ENCODE measurements around the gene MACF1. TPM values are rescaled to one million over a fixed set of nuclear protein-coding genes. Genes with fewer than 3 reads are reported as not detected.

MACF1 gene
- total and polyA plus RNA-seq, 2 donors (not counting 1 experiment from before 2014, with no cell fraction given) = 64.1 to 159 TPM

GRCh38 chr1:39499668-39500067 is 295.2 kb downstream of the MACF1 start:
- Histone ChIP-seq H3K27ac (ENCODE audit: low read length in 2 of 2) (no peak overlapping the region), H2AFZ (ENCODE audit: insufficient read depth, low read depth, low read length, poor library complexity, severe bottlenecking) (no peak overlapping the region), H3K4me2 (replicated peaks; ENCODE audit: low read depth, low read length, poor library complexity, severe bottlenecking) (no peak overlapping the region), H3K27me3 (replicated peaks in 1 of 4; ENCODE audit: control extremely low read depth in 1 of 4, control insufficient read depth in 3 of 4, insufficient read depth in 4 of 4, low read length in 3 of 4) (peaks cover 0 to under 1% (median 0%) of the 10 kb centered on the region in 4 experiments), H3K9ac (ENCODE audit: low read length) (no peak overlapping the region), H3K4me3 (ENCODE audit: control extremely low read depth in 1 of 5, extremely low read depth in 1 of 5, insufficient read depth in 1 of 5, low read depth in 2 of 5, low read length in 4 of 5) (no peak overlapping the region), H3K4me1 (ENCODE audit: control insufficient read depth in 2 of 2, insufficient read depth in 2 of 2, low read length in 2 of 2) (no peaks in the 10 kb centered on the region), H3K9me3 (ENCODE audit: control extremely low read depth in 1 of 3, control insufficient read depth in 2 of 3, insufficient read depth in 1 of 3, low read length in 2 of 3) (no peaks in the 10 kb centered on the region), H3K36me3 (replicated peaks in 1 of 2; ENCODE audit: control extremely low read depth in 1 of 2, control insufficient read depth in 1 of 2, extremely low read depth in 1 of 2, insufficient read depth in 2 of 2, low read length in 1 of 2) (no peaks in the 10 kb centered on the region), H4K20me1 (ENCODE audit: control insufficient read depth, insufficient read depth, low read length, poor library complexity, severe bottlenecking) (no peaks in the 10 kb centered on the region), H3K79me2 (ENCODE audit: control insufficient read depth, insufficient read depth, low read length) (no peaks in the 10 kb centered on the region)
- WGBS (ENCODE audit: insufficient coverage) = 89% methylated on average over 4 of the region's 5 CpGs
- ATAC-seq (ENCODE audit: low read depth) (no peak), DNase-seq (no peak)
- Mint-ChIP-seq H3K4me1 (no peaks in the 10 kb centered on the region), H3K4me3 (no peak overlapping the region), H3K27ac (no peak overlapping the region), H3K9me3 (ENCODE audit: insufficient read depth) (no peaks in the 10 kb centered on the region), H3K27me3 (peaks cover 10% of the 10 kb centered on the region)
- ChIA-PET CTCF (no interaction called here), POLR2A (no interaction called here)
- no peak for TF ChIP-seq EZH2 (IDR thresholded peaks at IDR 0.05; ENCODE audit: borderline replicate concordance, insufficient read depth, low read depth, low read length, poor library complexity, severe bottlenecking)
- TF ChIP-seq CTCF (IDR thresholded peaks at IDR 0.05) = no peak
- intact Hi-C loops (cut with micrococcal nuclease) = no loop called here

- intact Hi-C loops (cut with micrococcal nuclease) = no loop called here
- Mint-ChIP-seq H3K4me1 (no peaks in the 10 kb centered on the region), H3K27ac (no peak overlapping the region), H3K27me3 (peaks cover 10% of the 10 kb centered on the region), H3K9me3 (ENCODE audit: insufficient read depth) (no peaks in the 10 kb centered on the region), H3K4me3 (no peak overlapping the region)
- POLR2A ChIA-PET = no interaction called here
- 95% methylated on average over 3 of the region's 4 CpGs for WGBS (ENCODE audit: insufficient coverage)
- H3K27ac ChIP-seq (ENCODE audit: low read length in 2 of 2) = no peak overlapping the region
- H3K36me3 ChIP-seq (replicated peaks in 1 of 2; ENCODE audit: control extremely low read depth in 1 of 2, control insufficient read depth in 1 of 2, extremely low read depth in 1 of 2, insufficient read depth in 2 of 2, low read length in 1 of 2) = no peaks in the 10 kb centered on the region
- no peaks in the 10 kb centered on the region for H3K27me3 ChIP-seq (replicated peaks in 1 of 4; ENCODE audit: control extremely low read depth in 1 of 4, control insufficient read depth in 3 of 4, insufficient read depth in 4 of 4, low read length in 3 of 4)
- H3K9ac ChIP-seq (ENCODE audit: low read length) = no peak overlapping the region
- DNase-seq (no peak), ATAC-seq (ENCODE audit: low read depth) (no peak)
- no peak overlapping the region for H2AFZ ChIP-seq (ENCODE audit: insufficient read depth, low read depth, low read length, poor library complexity, severe bottlenecking)
- H3K4me1 ChIP-seq (ENCODE audit: control insufficient read depth in 2 of 2, insufficient read depth in 2 of 2, low read length in 2 of 2) = no peaks in the 10 kb centered on the region
- TF ChIP-seq EZH2 (IDR thresholded peaks at IDR 0.05; ENCODE audit: borderline replicate concordance, insufficient read depth, low read depth, low read length, poor library complexity, severe bottlenecking) (no peak), CTCF (IDR thresholded peaks at IDR 0.05) (no peak)
- no peaks in the 10 kb centered on the region for H3K9me3 ChIP-seq (ENCODE audit: control extremely low read depth in 1 of 3, control insufficient read depth in 2 of 3, insufficient read depth in 1 of 3, low read length in 2 of 3)
- no peaks in the 10 kb centered on the region for H4K20me1 ChIP-seq (ENCODE audit: control insufficient read depth, insufficient read depth, low read length, poor library complexity, severe bottlenecking)
- H3K79me2 ChIP-seq (ENCODE audit: control insufficient read depth, insufficient read depth, low read length) = no peaks in the 10 kb centered on the region
- no peak overlapping the region for H3K4me2 ChIP-seq (replicated peaks; ENCODE audit: low read depth, low read length, poor library complexity, severe bottlenecking)
- no peak overlapping the region for H3K4me3 ChIP-seq (ENCODE audit: control extremely low read depth in 1 of 5, extremely low read depth in 1 of 5, insufficient read depth in 1 of 5, low read depth in 2 of 5, low read length in 4 of 5)
- CTCF ChIA-PET = no interaction called here
Observed at GRCh38 chr1:39500862-39501389, 296.4 kb downstream of the MACF1 start.
